HCT116 (cell line): ENCODE data around the gene SLC39A1. TPM values are rescaled to one million over a fixed set of nuclear protein-coding genes. Genes with fewer than 3 reads are reported as not detected.

Experiments used
- EZH2phosphoT487 ChIP-seq: fragments of 200-600 bp; IDR thresholded peaks from 2 replicates; pipeline ENCODE4 v1.6.1; 2018; ENCODE audit warnings: antibody characterized with exemption, borderline replicate concordance
- FOSL1 ChIP-seq: IDR thresholded peaks from 2 replicates; pipeline ENCODE4 v1.6.1; 2012; ENCODE audit warnings: low read depth
- MAX ChIP-seq: IDR thresholded peaks from 2 replicates; pipeline ENCODE4 v1.6.1; 2012
- SRF ChIP-seq: IDR thresholded peaks from 2 replicates; pipeline ENCODE4 v1.6.1; 2012; ENCODE audit warnings: low read depth
- TCF7L2 ChIP-seq: IDR thresholded peaks from 2 replicates; pipeline ENCODE4 v1.7.0; 2011; ENCODE audit warnings: borderline replicate concordance, inconsistent platforms; ENCODE audit not compliant: insufficient read depth, insufficient read length; ENCODE audit errors: extremely low read depth
- total RNA-seq: library from RNA; stranded (reverse); gene quantifications from one replicate; pipeline ENCODE4 v1.2.1, GENCODE V29; 2021; ENCODE audit not compliant: unreplicated experiment
- TF ChIP-seq, protein P1 (sequence below), 3 experiments: fragments of 200-600 bp in 1 of 3; sonication (generic) in 1 of 3; IDR thresholded peaks in 2 of 3; conservative IDR thresholded peaks in 1 of 3; 2 replicates each; pipeline ENCODE4 v1.5.1; 2012 to 2017; ENCODE audit warnings: low read depth in 2 of 3, low read length in 2 of 3, antibody characterized with exemption in 1 of 3, borderline replicate concordance in 1 of 3, control low read depth in 1 of 3, mild to moderate bottlenecking in 1 of 3, mixed read lengths in 1 of 3, mixed run types in 1 of 3, moderate library complexity in 1 of 3; ENCODE audit not compliant: insufficient read depth in 1 of 3
- TF ChIP-seq, protein P2 (sequence below): IDR thresholded peaks from 2 replicates; pipeline ENCODE4 v1.6.1; 2012; ENCODE audit warnings: low read depth

SLC39A1 gene
- total RNA-seq, 1 experiment from 2014 or later = 51.5 TPM

DNA sequence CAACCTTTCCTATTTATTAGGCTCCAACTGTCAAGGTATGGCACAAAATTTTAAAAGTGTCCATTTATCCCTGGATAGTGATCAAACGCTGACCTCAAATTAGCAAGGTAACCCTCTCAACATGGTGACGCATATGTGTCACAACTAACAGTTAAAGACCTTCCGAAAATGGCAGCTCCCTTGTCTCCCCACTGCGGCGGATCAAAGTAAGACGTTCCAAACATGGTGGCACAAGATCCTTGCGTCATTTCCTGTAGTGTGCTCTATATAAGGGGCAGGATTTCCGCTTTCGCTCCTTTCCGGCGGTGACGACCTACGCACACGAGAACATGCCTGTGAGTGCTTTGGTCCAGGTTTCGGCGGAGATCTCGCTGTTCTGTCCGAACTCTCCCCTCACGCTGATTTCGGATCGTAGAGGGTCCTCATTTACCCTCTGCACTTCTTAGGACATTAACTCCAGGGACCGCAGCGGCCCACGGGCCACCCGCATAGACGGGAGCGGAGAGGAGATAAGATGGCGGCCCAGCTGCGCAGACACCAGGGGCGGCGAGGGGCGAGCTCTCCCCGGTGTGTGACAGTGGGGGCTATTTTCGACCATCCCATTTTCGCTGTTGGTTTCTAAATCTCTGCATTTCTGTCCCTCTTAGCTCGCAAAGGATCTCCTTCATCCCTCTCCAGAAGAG is 27.3 kb upstream of the SLC39A1 start, which contains the start of gene RPS27 (continued):
- TF ChIP-seq, protein P1, sequence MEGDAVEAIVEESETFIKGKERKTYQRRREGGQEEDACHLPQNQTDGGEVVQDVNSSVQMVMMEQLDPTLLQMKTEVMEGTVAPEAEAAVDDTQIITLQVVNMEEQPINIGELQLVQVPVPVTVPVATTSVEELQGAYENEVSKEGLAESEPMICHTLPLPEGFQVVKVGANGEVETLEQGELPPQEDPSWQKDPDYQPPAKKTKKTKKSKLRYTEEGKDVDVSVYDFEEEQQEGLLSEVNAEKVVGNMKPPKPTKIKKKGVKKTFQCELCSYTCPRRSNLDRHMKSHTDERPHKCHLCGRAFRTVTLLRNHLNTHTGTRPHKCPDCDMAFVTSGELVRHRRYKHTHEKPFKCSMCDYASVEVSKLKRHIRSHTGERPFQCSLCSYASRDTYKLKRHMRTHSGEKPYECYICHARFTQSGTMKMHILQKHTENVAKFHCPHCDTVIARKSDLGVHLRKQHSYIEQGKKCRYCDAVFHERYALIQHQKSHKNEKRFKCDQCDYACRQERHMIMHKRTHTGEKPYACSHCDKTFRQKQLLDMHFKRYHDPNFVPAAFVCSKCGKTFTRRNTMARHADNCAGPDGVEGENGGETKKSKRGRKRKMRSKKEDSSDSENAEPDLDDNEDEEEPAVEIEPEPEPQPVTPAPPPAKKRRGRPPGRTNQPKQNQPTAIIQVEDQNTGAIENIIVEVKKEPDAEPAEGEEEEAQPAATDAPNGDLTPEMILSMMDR (IDR thresholded peaks at IDR 0.05 in 2 of 3, conservative IDR thresholded peaks at IDR 0.05 in 1 of 3; ENCODE audit: borderline replicate concordance in 1 of 3, insufficient read depth in 1 of 3, low read depth in 2 of 3, low read length in 2 of 3) = no peak
- TF ChIP-seq FOSL1 = no peak
- TF ChIP-seq TCF7L2 = peak; percentile 100
- TF ChIP-seq EZH2phosphoT487 = no peak
- TF ChIP-seq, protein P2, sequence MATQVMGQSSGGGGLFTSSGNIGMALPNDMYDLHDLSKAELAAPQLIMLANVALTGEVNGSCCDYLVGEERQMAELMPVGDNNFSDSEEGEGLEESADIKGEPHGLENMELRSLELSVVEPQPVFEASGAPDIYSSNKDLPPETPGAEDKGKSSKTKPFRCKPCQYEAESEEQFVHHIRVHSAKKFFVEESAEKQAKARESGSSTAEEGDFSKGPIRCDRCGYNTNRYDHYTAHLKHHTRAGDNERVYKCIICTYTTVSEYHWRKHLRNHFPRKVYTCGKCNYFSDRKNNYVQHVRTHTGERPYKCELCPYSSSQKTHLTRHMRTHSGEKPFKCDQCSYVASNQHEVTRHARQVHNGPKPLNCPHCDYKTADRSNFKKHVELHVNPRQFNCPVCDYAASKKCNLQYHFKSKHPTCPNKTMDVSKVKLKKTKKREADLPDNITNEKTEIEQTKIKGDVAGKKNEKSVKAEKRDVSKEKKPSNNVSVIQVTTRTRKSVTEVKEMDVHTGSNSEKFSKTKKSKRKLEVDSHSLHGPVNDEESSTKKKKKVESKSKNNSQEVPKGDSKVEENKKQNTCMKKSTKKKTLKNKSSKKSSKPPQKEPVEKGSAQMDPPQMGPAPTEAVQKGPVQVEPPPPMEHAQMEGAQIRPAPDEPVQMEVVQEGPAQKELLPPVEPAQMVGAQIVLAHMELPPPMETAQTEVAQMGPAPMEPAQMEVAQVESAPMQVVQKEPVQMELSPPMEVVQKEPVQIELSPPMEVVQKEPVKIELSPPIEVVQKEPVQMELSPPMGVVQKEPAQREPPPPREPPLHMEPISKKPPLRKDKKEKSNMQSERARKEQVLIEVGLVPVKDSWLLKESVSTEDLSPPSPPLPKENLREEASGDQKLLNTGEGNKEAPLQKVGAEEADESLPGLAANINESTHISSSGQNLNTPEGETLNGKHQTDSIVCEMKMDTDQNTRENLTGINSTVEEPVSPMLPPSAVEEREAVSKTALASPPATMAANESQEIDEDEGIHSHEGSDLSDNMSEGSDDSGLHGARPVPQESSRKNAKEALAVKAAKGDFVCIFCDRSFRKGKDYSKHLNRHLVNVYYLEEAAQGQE = no peak
- TF ChIP-seq SRF = peak; percentile 91
- peak; percentile 78 for TF ChIP-seq MAX
